AG09319 (cell line): ENCODE results near the gene HDAC8.

Experiments used
- DNase-seq: peaks from one replicate; pipeline ENCODE4 v3.0.0-alpha.2; 2010; ENCODE audit warnings: low read depth; ENCODE audit errors: extremely low read depth
- CTCF ChIP-seq: IDR thresholded peaks from 2 replicates; pipeline ENCODE4 v1.5.1; 2011; ENCODE audit warnings: low read depth, mild to moderate bottlenecking, inconsistent platforms, low read length, moderate library complexity

HDAC8 gene

GRCh38 chrX:72304877-72305276 is 267.8 kb downstream of the HDAC8 start:
- DNase-seq: no peak
- TF ChIP-seq CTCF: no peak

GRCh38 chrX:72301781-72302180 is 270.9 kb downstream of the HDAC8 start:
- no peak for TF ChIP-seq CTCF
- no peak for DNase-seq

- DNase-seq: no peak
- no peak for TF ChIP-seq CTCF
Measured at GRCh38 chrX:72299891-72300630, 272.6 kb downstream of the HDAC8 start.

- no peak for TF ChIP-seq CTCF
- no peak for DNase-seq
Measured at GRCh38 chrX:72297953-72298730, 274.5 kb downstream of the HDAC8 start.

GRCh38 chrX:72296991-72297390 is 275.7 kb downstream of the HDAC8 start:
- TF ChIP-seq CTCF: no peak

GRCh38 chrX:72295745-72296144 is 276.9 kb downstream of the HDAC8 start:
- no peak for TF ChIP-seq CTCF

More at GRCh38 chrX:72296991-72297390, 275.7 kb downstream of the HDAC8 start:
- DNase-seq: no peak

GRCh38 chrX:72294497-72294896 is 278.1 kb downstream of the HDAC8 start:
- DNase-seq: no peak
- no peak for TF ChIP-seq CTCF

More at GRCh38 chrX:72295745-72296144, 276.9 kb downstream of the HDAC8 start:
- DNase-seq: no peak
